Activated CD8-positive, alpha-beta memory T cell treated with anti-CD3 and anti-CD28 coated beads for 48 hours (primary cell): Measurements from ENCODE around the gene SYVN1.
"Not testable (repeated sequence)": the region's sequence is repeated elsewhere in the genome, so short reads cannot be mapped to it uniquely, and the experiment has no call there.

Source experiments
- DNase-seq, 3 experiments: peaks; one replicate each; pipeline ENCODE4 v3.0.0-alpha.2; 2020; ENCODE audit warnings: low read depth in 2 of 3, low spot score in 2 of 3

SYVN1 gene

GRCh38 chr11:65151331-65151899 is 17.1 kb upstream of the SYVN1 start:
- no peak for DNase-seq

- DNase-seq, result no peak
These were observed 16.4 kb upstream of the SYVN1 start for GRCh38 chr11:65150509-65151299.

- not testable (repeated sequence) for DNase-seq
These were observed 15.8 kb upstream of the SYVN1 start for GRCh38 chr11:65150131-65150508.

GRCh38 chr11:65148657-65149056 is 14.3 kb upstream of the SYVN1 start:
- no peak for DNase-seq

- no peak for DNase-seq
These were observed 13.2 kb upstream of the SYVN1 start for GRCh38 chr11:65147352-65148075.

- no peak for DNase-seq
These were observed 7.7 kb upstream of the SYVN1 start for GRCh38 chr11:65141896-65142494.

GRCh38 chr11:65136515-65137096 is 2.3 kb upstream of the SYVN1 start:
- no peak for DNase-seq

- no peak for DNase-seq
These were observed 1.4 kb upstream of the SYVN1 start for GRCh38 chr11:65135633-65136145.

GRCh38 chr11:65134952-65135632 is 773 bp upstream of the SYVN1 start:
- no peak for DNase-seq

- no peak for DNase-seq
These were observed 595 bp downstream of the SYVN1 start for GRCh38 chr11:65133724-65134123.

GRCh38 chr11:65132988-65133700 is 1.2 kb downstream of the SYVN1 start:
- DNase-seq, result no peak

GRCh38 chr11:65132238-65132987 is 1.9 kb downstream of the SYVN1 start:
- no peak for DNase-seq

- no peak for DNase-seq
These were observed 2.5 kb downstream of the SYVN1 start for GRCh38 chr11:65131895-65132237.

- no peak for DNase-seq
These were observed 2.9 kb downstream of the SYVN1 start for GRCh38 chr11:65131417-65131776.

- DNase-seq, result no peak
These were observed 3.5 kb downstream of the SYVN1 start for GRCh38 chr11:65130631-65131416.

- DNase-seq, result no peak
These were observed 4.5 kb downstream of the SYVN1 start for GRCh38 chr11:65129649-65130441.

- no peak for DNase-seq
These were observed 5.9 kb downstream of the SYVN1 start for GRCh38 chr11:65128182-65129145.
